ENCODE measurements around the gene ZNF735.
"Not testable (repeated sequence)": the region's sequence is repeated elsewhere in the genome, so short reads cannot be mapped to it uniquely, and the experiment has no call there.

Gene ZNF735

DNA sequence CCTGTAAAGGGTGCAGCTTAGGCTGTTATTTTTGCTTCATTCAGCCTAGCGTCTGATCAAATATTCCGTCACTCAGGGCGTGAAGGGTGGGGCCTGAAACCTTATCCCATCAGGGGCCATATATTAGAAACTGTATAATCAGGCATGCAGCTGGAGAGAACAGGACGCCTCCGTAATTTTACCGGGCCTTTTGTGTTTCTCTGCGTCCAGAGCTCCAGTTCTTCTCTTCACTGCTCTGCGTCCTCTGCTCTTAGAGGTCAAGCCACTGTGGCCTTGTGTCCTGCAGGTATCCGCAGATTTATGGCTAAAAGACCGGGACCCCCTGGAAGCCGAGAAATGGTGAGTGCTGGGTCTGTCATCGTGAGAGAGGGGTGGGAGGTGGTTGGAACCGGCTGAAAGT lies at the start of gene ZNF735:
TSS of gene ZNF735 (plus strand) at position 301 of the 400 bp plus-strand sequence. CDS start at position 301, 0 bp downstream.
- in situ Hi-C loops (cut with MboI; ENCODE audit: low sequenced_read_pairs): no loop called here

DNA sequence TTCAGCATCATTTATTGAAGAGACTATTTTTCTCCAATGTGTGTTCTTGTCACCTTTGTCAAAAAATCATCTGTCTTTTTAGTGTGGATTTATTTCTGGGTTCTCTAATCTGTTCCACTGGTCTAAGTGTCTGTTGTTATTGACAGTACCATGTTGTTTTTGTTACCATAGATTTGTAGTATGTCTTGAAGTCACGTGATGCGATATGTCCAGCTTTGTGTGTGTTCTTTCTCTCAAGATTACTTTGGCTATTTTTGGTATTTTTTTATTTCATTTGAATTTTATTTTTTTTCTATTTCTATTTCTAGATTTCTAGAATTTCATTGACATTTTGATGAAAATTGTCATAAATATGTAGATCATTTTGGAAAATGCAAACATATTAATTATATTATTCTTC lies 36.0 kb upstream of the ZNF735 start:
- in situ Hi-C loops (cut with MboI; ENCODE audit: low sequenced_read_pairs): not testable (repeated sequence)

DNA sequence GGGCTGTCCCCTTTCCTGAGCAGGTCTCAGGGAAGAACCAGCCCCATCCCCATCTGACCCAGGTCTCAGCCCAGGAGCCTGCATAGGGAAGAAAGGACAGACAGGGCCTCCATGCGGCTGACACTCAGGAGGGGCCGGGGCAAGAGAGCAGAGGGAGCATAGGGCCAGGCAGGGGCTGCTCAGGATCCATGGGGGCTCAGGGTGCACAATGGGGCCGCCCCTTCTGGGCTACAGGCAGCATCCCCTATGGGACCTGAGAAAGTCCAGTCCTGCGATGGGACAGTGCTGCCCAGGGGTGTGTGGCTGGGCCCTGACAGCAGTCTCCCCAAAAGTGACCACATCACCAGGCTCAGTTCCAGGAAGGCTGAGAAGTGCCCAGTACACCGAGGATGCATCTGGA lies 32.7 kb upstream of the ZNF735 start:
- in situ Hi-C loops (cut with MboI; ENCODE audit: low sequenced_read_pairs): no loop called here

DNA sequence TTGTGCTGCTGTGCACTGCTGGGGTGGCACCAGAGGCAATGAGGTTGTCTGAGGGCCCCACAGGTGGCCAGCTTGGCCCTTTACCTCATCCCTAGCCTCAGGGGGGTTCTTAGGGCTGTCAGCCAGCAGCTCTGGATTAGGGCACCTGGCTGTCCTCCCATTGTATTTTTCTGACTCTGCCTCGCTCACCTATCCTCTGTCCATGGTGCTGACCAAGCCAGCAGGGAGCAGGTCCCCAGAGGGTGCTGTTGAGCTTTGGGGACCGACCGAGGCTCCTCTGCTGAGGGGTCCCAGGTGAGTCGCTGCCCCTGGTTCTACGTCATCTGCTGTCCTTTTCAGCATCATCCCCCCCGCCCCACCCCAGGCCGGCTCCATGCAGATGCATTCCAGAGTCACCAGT lies 32.1 kb upstream of the ZNF735 start:
- in situ Hi-C loops (cut with MboI; ENCODE audit: low sequenced_read_pairs): no loop called here

DNA sequence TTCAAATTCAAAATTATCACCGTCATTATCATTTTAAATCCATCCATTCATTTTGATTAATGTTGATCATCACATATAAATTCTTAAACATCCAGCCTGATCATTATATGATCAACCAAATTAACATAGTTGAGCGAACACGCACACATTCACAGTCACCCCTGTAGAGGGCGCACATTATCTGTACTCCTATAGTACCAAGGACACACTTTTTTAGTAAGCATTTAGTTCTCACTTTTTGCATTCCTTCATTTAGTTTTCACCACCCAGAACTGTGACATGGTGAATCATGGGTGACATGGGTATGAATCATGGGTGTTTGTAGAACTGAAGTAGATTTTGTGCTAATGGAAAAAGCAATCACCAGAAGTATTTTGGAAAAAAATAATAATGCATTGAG lies 26.0 kb upstream of the ZNF735 start:
- in situ Hi-C loops (cut with MboI; ENCODE audit: low sequenced_read_pairs): no loop called here

DNA sequence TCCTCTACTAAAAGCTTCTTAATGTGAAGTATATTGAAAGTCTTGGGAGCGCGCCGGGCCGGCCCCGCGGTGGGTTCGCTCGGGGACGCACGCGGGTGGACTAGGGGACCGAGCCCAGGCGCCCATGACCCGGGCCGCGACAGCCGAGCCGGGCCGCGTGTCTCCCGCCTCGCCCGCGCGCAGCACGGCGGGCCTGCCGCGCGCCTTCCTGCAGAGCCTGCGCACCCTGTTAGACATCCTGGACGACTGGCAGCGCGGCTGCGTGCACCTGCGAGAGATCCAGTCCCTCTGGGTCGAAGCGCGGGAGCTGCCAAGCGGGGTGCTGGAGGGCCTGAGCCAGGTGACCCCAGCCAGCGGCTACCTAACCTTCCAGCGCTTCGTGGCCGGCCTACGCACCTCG lies 25.4 kb upstream of the ZNF735 start:
- in situ Hi-C loops (cut with MboI; ENCODE audit: low sequenced_read_pairs): no loop called here

DNA sequence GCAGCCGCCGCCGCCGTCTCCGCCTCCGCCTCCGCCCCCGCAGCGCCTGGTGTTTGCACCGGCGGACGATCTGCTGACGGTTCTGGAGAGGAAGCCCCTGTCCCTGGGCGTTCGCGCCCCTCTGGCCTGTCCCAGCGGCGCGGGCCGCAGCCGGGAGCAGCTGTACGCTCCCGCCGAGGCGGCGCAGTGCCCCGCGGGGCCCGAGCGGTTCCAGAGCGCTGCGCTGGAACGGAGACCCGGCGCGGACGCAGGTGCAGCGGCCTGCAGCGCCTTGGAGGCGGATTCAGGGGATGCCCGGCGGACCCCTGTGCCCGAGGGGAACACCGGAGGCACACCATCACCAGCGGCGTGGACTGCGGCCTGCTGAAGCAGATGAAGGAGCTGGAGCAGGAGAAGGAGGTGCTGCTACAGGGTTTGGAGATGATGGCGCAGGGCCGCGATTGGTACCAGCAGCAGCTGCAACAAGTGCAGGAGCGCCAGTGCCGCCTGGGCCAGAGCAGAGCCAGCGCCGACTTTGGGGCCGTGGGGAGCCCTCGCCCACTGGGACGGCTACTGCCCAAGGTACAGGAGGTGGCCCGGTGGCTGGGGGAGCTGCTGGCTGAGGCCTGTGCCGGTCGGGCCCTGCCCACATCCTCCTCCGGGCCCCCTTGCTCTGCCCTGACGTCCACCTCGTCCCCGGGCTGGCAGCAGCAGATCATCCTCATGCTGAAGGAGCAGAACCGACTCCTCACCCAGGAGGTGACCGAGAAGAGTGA lies 24.8 kb upstream of the ZNF735 start:
- in situ Hi-C loops (cut with MboI; ENCODE audit: low sequenced_read_pairs): no loop called here

DNA sequence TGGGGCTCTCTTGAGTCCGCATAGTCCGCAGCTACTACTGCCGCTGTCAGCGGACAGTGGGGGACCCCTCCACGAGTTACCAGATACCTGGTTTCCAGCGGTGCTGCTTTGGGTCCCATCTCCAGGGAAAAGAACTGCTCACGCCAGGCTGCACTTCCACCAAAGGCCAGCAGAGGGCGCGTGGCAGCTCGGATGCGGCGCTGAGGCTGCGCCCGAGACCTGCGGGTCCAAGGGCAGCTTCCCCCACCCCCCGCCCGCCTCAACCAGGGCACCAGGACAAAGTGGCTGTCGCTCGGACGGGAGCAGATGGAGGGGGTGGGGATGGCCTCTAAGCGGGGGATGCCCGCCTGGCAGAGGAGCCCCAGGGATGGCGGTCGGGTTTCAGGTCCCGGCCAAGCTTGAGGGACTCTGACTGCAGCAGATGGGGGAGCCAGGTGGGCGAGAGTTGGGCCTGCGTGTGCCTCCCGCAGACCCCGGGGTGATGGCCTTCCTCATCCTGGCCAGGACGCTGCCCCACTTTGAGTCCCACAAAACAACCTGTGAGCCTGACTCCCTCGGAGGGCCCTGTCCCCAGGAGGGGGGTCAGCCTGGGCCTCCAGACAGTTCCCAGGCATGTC lies 23.8 kb upstream of the ZNF735 start:
- in situ Hi-C loops (cut with MboI; ENCODE audit: low sequenced_read_pairs): no loop called here

DNA sequence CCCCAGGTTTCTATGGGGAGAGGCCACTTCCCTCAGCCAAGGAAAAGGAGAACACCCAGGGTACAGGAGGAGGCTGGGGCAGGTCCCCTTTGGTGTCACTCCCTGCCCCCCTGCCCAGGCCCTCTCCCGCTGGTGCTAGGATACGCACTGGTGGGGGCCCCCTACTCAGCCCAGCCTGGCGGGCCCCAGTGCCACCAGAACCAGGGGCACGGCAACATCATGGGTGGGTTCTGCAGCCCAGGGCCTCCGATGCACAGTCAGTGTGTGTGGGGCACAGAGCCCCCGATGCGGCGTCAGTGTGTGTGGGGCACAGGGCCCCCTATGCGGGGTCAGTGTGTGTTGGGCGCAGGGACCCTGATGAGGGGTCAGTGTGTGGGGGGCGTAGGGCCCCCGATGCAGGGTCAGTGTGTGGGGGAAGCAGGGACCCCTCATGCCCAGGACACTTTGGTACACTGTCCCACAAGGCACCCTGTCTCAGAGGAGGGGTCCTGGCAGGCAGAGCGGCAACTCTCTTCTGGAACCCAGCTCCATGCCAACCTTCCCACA lies 23.1 kb upstream of the ZNF735 start:
- in situ Hi-C loops (cut with MboI; ENCODE audit: low sequenced_read_pairs): no loop called here

DNA sequence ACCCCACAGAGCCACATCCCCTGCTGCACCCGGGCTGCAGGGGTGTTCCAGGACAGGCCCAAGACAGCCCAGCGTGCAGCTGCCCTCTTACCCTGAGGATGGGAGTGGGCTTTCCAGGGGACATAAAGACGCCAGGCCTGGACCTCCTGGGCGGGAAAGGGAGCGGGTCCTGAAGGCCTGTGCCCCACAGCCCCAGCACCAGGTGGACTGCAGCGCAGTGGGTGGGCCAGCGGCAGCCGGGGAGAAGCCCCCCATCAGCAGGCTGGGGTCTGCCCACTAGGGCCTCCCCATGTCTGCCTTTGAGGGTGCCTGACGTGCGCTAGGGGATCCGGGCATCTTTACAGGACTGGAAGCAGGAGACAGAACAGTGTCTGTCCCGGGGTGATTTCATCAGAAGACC lies 22.6 kb upstream of the ZNF735 start:
- in situ Hi-C loops (cut with MboI; ENCODE audit: low sequenced_read_pairs): no loop called here

DNA sequence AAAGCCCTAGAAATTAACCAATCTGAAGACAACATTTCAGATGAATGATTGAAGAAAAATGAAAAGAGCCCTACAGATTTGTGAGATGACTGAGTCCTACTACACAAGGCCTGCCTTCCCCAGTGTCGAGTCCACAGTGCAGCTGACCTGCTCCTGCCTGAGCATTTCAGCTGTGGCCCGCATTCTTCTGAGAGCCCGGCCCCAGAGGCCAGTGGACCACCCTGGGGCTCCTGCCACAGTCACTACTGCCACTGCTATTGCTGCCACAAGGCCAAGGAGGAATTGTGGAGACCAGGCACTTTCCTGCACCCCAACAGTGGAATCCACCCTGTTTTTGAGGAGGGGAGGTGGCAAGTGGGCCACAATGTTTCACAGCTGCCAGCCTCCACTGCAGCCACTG lies 19.6 kb upstream of the ZNF735 start:
- in situ Hi-C loops (cut with MboI; ENCODE audit: low sequenced_read_pairs): no loop called here

DNA sequence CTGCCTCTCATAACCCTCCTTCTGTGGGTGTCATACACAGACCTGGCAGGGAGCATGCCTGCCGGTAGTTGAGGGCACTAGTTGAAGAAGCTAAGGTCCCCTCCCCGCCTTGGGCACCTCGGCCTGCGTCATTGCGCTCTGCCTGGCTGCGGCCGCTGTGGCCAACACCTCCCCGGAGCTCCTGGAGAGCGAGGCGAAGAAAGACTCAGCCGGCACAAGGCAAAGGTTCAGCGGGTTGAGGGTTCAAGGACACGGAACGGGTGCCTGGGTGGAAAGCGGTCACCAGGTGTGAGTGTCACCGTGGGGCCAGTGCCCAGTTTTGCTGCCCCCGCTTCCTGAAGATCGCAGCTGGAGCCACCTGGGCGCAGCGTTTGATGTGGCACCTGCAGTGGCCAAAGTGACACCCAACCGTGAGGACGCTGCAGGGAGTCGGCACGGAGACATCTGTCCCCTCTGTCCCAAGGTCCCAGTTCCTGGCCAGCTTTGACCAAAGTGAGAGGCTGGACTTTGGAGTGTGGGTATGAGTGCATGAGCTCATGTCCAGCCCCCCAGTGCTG lies 14.8 kb upstream of the ZNF735 start:
- in situ Hi-C loops (cut with MboI; ENCODE audit: low sequenced_read_pairs): no loop called here

DNA sequence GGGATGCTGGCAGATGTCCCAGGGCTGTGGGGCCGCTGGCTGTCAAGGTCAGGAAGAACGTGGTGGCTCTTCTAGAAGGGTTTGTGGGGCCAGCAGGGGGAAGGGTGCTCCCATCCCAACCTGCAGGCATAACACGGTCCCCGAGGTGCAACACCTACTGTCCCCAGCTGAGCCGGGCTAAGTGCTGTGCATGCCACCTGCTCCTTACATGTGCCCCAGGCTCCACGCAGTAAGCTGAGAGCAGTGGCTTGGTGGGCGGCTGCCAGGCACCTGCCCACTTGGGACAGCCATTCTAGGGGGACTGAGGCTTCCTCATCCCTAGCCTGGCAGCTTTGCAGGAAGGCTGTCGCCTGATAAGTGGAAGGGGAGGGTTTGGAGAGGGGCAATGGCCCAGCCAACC lies 14.2 kb upstream of the ZNF735 start:
- in situ Hi-C loops (cut with MboI; ENCODE audit: low sequenced_read_pairs): no loop called here

DNA sequence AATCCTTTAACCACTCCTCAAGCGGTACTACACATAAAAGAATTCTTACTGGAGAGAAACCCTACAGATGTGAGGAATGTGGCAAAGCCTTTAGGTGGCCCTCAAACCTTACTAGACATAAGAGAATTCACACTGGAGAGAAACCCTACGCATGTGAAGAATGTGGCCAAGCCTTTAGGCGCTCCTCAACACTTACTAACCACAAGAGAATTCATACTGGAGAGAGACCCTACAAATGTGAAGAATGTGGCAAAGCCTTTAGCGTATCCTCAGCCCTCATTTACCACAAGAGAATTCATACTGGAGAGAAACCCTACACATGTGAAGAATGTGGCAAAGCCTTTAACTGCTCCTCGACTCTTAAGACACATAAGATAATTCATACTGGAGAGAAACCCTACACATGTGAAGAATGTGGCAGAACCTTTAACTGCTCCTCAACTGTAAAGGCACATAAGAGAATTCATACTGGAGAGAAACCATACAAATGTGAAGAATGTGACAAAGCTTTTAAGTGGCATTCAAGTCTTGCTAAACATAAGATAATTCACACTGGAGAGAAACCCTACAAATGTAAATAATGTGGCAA lies 12.8 kb downstream of the ZNF735 start:
- in situ Hi-C loops (cut with MboI; ENCODE audit: low sequenced_read_pairs): not testable (repeated sequence)

DNA sequence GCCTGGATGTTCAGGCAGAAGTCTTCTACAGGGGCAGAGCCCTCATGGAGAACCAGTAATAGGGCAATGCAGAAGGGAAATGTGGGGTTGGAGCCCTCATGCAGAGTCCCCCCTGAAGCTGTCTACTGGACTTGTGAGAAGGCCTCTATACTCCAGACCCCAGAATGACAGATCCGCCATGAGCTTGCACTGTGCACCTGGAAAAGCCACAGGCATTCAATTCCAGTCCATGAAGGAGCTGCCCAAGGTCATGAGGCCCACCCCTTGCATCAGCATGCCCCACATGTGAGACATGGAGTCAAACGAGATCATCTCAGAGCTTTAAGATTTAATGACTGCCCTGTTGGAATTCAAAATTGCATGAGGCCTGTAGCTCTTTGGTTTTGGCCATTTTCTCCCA lies 16.4 kb downstream of the ZNF735 start:
- in situ Hi-C loops (cut with MboI; ENCODE audit: low sequenced_read_pairs): no loop called here

DNA sequence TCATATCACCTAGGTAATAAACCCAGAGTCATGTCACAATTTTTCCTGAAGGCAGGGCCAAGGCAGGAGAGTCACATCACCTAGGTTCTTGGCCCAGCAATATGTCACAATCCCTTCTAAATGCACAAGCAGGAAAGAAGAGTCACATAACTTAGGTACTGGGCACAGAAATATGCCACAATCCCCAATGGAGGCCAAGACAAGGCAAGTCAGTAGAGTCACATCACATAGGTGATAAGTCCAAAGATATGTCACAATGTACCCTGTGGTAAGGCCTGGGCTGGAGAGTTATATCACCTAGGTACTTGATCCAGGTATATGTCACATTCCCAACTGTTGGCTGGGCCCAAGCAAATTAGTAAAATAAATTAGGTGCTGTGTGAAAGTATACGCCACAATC lies 21.2 kb downstream of the ZNF735 start, which contains the start of gene ZNF679:
TSS of gene ZNF679 (plus strand) at position 301 of the 400 bp plus-strand sequence. CDS start 20,644 bp downstream, outside the sequence.
- in situ Hi-C loops (cut with MboI; ENCODE audit: low sequenced_read_pairs): not testable (repeated sequence)

DNA sequence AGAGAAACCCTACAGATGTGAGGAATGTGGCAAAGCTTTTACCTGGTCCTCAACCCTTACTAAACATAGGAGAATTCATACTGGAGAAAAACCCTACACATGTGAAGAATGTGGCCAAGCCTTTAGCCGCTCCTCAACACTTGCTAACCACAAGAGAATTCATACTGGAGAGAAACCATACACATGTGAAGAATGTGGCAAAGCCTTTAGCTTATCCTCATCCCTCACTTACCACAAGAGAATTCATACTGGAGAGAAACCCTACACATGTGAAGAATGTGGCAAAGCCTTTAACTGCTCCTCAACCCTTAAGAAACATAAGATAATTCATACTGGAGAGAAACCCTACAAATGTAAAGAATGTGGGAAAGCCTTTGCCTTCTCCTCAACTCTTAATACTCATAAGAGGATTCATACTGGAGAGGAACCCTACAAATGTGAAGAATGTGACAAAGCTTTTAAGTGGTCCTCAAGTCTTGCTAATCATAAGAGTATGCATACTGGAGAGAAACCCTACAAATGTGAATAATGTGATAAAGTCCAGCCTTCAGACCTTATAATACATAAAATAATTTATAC lies 59.4 kb downstream of the ZNF735 start:
- in situ Hi-C loops (cut with MboI; ENCODE audit: low sequenced_read_pairs): no loop called here

All from HL-60/S4 treated with phorbol 12-myristate 13-acetate at 8.2 ng/mL for 4 days and 3 days (cell line).